Hepatocyte (in vitro differentiated cells): ENCODE data around the gene PHTF1.

Source experiments
- EZH2 ChIP-seq: fragments of 200-600 bp; sonication (generic); IDR thresholded peaks from 2 replicates; pipeline ENCODE4 v1.6.1; 2016; ENCODE audit warnings: antibody characterized with exemption, mild to moderate bottlenecking, borderline replicate concordance
- TF ChIP-seq, protein P1 (sequence below): fragments of 200-600 bp; sonication (generic); IDR thresholded peaks from 2 replicates; pipeline ENCODE4 v1.5.1; 2016; ENCODE audit warnings: antibody characterized with exemption, mild to moderate bottlenecking; ENCODE audit not compliant: poor library complexity

- no peak for TF ChIP-seq EZH2
- TF ChIP-seq, protein P1, sequence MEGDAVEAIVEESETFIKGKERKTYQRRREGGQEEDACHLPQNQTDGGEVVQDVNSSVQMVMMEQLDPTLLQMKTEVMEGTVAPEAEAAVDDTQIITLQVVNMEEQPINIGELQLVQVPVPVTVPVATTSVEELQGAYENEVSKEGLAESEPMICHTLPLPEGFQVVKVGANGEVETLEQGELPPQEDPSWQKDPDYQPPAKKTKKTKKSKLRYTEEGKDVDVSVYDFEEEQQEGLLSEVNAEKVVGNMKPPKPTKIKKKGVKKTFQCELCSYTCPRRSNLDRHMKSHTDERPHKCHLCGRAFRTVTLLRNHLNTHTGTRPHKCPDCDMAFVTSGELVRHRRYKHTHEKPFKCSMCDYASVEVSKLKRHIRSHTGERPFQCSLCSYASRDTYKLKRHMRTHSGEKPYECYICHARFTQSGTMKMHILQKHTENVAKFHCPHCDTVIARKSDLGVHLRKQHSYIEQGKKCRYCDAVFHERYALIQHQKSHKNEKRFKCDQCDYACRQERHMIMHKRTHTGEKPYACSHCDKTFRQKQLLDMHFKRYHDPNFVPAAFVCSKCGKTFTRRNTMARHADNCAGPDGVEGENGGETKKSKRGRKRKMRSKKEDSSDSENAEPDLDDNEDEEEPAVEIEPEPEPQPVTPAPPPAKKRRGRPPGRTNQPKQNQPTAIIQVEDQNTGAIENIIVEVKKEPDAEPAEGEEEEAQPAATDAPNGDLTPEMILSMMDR, result no peak
Measured at GRCh38 chr1:113805256-113805531, 45.9 kb upstream of the PHTF1 start.
